WI38 (cell line): ENCODE measurements around the gene TANC1.

Experiments
- H3K4me3 ChIP-seq: 2 replicates; pipeline ENCODE4 v1.5.1; 2011; ENCODE audit warnings: low read depth, mild to moderate bottlenecking, control low read depth, low read length
- TF ChIP-seq, protein P1 (sequence below): IDR thresholded peaks from 2 replicates; pipeline ENCODE4 v1.5.1; 2012; ENCODE audit warnings: low read depth, mild to moderate bottlenecking, control low read depth, low read length

TANC1 gene

DNA sequence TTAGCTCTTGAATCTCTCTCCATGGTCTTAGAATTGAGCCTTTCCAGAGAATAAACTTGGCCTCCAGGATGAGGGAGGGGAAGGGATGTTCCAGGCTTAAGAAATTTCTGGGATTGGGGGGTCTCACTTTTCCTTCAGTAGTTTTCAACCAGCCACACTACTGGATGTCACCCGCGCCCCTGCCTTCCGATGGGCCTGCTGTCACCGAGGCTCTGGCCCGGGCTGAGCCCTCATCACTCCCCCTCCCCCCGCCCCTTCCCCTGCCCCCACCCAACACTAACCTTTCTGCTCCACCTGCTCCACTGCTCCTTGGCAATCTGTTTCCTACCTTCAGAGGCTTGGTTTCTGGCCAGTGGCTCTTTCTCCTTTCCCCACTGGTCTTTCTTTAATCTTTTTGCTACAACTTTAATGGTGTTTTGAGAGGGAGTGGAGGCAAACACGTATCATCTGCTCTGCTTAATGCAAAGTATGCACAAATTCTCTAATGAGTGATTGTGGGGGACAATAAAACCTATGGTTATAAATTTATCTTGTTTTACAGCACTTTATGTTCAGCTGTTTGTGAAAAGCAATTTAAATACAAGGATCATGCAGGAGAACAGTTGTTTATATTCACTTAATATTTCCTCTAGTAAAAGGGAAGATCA is 162.9 kb downstream of the TANC1 start:
- no peak overlapping the region for H3K4me3 ChIP-seq
- TF ChIP-seq, protein P1, sequence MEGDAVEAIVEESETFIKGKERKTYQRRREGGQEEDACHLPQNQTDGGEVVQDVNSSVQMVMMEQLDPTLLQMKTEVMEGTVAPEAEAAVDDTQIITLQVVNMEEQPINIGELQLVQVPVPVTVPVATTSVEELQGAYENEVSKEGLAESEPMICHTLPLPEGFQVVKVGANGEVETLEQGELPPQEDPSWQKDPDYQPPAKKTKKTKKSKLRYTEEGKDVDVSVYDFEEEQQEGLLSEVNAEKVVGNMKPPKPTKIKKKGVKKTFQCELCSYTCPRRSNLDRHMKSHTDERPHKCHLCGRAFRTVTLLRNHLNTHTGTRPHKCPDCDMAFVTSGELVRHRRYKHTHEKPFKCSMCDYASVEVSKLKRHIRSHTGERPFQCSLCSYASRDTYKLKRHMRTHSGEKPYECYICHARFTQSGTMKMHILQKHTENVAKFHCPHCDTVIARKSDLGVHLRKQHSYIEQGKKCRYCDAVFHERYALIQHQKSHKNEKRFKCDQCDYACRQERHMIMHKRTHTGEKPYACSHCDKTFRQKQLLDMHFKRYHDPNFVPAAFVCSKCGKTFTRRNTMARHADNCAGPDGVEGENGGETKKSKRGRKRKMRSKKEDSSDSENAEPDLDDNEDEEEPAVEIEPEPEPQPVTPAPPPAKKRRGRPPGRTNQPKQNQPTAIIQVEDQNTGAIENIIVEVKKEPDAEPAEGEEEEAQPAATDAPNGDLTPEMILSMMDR = no peak

DNA sequence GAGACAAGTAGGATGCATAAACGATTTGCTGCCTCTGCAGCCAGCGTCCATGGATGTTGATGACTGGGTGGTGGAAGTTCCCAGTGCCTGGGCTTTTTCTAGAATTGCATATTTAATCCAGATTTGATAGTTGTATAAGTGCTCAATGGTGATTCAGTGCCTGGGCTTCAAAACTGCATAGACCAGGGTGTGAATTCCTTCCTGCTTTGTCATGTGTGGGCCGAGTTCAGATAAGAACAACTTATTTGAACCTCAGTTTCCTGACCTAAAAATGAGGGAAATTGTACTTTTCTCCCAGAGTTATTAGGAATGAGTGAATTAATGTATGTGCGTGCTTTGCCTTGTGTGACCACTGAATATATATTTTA is 163.5 kb downstream of the TANC1 start:
- no peak overlapping the region for H3K4me3 ChIP-seq
- TF ChIP-seq, protein P1 = no peak

DNA sequence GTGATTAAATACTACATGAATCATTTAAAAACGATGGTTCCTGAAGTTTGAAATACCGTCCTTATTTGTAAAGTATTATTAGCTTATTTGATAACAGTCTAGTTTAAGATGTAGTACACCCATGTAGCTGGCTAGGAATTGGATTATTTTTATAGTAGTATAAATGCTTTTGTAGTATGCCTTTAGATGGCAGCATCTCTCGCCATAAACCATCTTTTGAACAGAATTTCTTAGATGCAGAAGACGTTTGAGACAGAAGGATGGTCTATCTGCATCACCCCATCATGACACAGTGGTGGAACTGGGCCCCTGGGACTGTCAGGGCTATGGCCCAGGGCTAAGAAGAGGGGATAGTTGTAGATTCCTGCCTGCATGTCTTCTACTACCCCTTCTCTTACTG is 165.4 kb downstream of the TANC1 start:
- TF ChIP-seq, protein P1 = no peak
- H3K4me3 ChIP-seq = no peak overlapping the region

DNA sequence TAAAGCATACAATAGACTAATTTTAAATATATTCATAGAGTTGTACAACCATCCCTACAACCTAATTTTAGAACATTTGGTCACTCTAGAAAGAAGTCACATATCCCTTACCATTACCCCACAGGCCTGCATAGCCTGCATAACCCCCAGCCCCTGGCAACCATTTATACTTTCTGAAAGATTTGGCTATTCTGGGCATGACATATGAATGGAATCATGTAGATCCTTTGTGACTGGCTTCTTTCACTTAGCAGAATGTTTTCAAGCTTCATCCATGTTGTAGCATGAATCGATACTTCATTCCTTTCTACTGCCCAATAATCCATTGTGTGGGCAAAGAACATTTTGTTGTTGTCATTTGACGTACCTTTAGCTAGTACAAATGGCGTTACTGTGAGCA is 166.5 kb downstream of the TANC1 start:
- TF ChIP-seq, protein P1 = no peak
- H3K4me3 ChIP-seq = peak overlapping the region; percentile 33; the same call in 1 of the 2 replicates

DNA sequence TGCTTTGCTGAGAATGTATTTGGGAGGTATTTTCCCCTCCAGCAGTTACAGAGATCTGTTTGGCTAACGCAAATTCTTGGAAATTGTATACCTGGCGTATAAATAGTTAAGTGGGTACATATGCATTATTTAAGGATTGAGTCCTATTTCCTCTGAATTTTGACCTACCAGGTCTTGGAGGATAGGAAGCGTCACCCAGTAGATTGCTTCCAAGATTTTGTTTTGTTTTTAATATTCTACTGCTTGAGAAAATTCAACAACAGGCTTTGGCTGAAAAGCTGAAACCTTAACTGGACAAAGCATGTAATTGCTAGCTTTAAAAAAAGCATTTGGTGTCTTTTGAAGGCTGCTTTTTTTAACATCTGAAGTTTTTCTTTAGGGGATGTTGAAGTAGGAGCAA is 168.0 kb downstream of the TANC1 start:
- TF ChIP-seq, protein P1 = no peak
- peak overlapping the region; percentile 32 for H3K4me3 ChIP-seq

DNA sequence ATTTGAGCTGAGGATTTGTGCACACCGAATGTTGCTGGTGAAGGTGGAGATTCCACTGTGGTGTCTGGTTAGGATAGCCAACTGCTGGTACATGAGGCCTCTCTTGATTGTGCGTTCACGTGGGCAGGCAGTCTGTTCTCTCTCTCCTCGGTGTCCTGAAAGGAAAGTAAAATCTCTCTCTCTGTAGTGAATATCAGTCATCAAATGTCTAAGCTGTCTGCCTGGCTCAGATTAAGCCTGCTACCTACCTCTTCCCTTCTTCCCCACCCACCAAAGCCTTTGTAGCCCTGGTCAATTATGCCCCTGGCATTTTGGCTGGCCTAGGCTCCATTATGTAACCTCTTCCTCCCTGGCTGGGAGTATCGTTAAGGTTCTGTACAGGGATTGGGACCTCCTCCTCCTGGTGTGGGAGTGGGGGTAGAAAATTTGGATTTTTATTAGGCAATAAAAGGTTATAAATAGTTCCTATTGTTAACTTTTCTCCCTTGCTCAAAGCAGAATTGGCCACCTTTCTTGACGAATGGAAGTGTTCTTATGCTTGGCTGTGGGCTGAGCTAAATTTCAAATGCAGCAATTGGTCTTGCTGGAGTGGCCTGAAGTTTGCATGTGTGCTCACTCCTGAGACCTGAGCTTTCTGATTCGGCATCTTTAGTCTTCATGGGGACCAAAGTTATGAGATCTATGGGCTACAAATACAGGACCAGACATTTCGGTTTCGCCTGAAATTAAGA is 169.2 kb downstream of the TANC1 start:
- TF ChIP-seq, protein P1 = no peak
- H3K4me3 ChIP-seq = no peak overlapping the region

DNA sequence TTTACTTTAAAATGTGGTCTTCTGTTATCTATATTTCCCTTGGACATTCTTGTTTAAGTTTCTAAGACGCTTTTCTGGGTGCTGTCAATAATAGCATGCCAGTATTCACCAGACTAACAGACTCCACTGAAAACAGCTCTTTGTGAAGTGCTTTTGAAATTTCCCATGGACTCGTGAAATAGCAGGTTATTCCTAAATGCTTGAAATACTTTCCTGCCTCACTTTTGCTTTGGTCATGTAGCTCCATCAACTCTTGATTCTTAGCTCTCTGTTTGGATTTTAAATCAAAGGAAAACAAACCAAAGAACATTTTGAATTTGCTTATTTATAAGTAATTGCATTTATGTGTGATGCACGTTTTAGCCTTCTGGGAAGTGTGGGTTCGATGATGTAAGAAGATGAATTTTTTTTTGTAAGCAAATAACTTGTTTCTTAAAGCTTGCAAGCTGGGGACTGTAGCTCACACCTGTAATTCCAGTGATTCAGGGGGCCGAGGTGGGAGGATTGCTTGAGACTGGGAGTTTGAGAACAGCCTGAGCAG is 170.3 kb downstream of the TANC1 start:
- TF ChIP-seq, protein P1 = no peak
- no peak overlapping the region for H3K4me3 ChIP-seq
